IPS-11a (cell line): Measurements from ENCODE around the gene ARRDC2.

Source experiments
- H3K4me3 ChIP-seq: one replicate; pipeline ENCODE4 v1.5.1; 2013; ENCODE audit warnings: low read depth, low read length, control low read depth

Gene ARRDC2

DNA sequence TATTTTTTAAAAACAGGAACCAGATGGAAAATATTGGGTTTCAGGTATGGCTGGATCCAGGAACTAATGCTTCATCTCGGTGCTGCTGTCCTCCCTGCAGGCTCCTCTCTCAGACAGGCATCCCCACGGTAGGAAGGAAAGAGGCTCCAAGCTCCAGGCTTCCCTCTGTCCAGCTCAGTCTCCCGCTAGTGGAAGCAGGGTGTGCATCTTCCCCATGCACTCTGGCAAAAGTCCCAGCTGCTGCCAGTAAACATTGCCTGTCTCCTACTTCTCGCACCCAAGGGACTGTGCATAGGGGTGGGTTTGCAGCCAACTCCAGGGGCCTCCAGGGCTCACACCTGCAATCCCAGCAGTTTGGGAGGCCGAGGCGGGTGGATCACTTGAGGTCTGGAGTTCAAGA lies 49.6 kb downstream of the ARRDC2 start:
- no peak overlapping the region for H3K4me3 ChIP-seq

GRCh38 chr19:18058208-18059009 lies 50.4 kb downstream of the ARRDC2 start:
- no peak overlapping the region for H3K4me3 ChIP-seq

- no peak overlapping the region for H3K4me3 ChIP-seq
These were observed 51.3 kb downstream of the ARRDC2 start for GRCh38 chr19:18059297-18059696.

GRCh38 chr19:18059902-18060301 lies 51.9 kb downstream of the ARRDC2 start:
- H3K4me3 ChIP-seq, result no peak overlapping the region

- no peak overlapping the region for H3K4me3 ChIP-seq
These were observed 52.5 kb downstream of the ARRDC2 start for GRCh38 chr19:18060472-18060871.

DNA sequence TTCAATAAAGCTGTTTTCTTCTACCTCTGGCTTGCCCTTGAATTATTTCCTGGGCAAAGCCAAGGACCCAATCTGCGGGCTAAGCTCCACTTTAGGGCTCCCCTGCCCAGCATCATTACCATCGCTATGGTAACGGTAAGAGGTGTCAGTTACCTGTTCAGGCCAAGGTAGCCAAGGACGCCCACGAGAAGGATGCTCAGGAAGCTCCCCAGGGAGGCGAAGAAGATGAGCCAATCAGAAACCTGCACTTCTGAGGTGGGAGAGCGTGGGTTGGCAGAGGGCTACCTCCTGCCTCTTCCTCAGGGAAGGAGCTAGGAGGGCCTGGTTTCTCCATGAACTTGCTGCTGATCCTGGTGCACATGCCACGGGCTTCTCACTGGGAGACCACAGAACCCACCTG lies 54.1 kb downstream of the ARRDC2 start:
- no peak overlapping the region for H3K4me3 ChIP-seq

DNA sequence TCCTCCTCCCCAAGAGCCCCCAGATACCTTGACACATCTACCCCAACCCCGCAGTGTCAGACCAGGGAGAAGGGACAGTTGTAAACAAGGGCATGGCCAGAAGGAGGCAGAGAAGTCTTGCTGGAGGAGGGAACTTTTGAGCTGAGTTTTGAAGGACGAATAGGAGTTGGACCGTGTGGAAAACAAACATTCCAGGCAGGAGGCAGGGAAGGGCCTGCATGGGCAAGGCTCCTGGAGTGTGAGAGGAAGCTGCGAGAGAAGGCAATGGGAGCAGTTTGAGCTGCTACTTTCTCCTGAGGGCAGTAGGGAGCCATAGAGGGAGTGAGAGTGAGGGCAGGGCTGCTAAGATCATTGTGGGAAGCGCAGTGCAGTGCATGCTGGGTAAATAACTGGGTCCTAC lies 55.5 kb downstream of the ARRDC2 start:
- H3K4me3 ChIP-seq, result no peak overlapping the region
